DOHH2 (cell line): Measurements from ENCODE around the gene FOXJ2.
A peak's percentile ranks its signal among the peaks of the same experiment; 100 is the strongest.
"Not testable (repeated sequence)": the region's sequence is repeated elsewhere in the genome, so short reads cannot be mapped to it uniquely, and the experiment has no call there.

Source experiments
- H3F3A ChIP-seq: fragments of 200-600 bp; sonication (generic), shearing (Covaris generic); 2 replicates; pipeline ENCODE4 v1.6.0; 2016; ENCODE audit warnings: antibody characterized with exemption, mild to moderate bottlenecking; ENCODE audit not compliant: control insufficient read depth, insufficient read depth
- H3K27ac ChIP-seq: fragments of 200-600 bp; sonication (generic); 2 replicates; pipeline ENCODE4 v1.5.1; 2014; ENCODE audit warnings: low read depth, mild to moderate bottlenecking, low read length, moderate library complexity
- H3K27me3 ChIP-seq: fragments of 200-600 bp; sonication (generic); 2 replicates; pipeline ENCODE4 v1.6.1; 2014; ENCODE audit warnings: mild to moderate bottlenecking, low read length, mixed read lengths; ENCODE audit not compliant: control insufficient read depth
- H3K36me3 ChIP-seq: fragments of 200-600 bp; sonication (generic); 2 replicates; pipeline ENCODE4 v1.6.1; 2014; ENCODE audit warnings: mild to moderate bottlenecking, low read length, moderate library complexity, mixed read lengths; ENCODE audit not compliant: control insufficient read depth
- H3K4me1 ChIP-seq: fragments of 200-600 bp; sonication (generic); 2 replicates; pipeline ENCODE4 v1.6.1; 2014; ENCODE audit warnings: mild to moderate bottlenecking, low read length, mixed read lengths; ENCODE audit not compliant: control insufficient read depth
- H3K4me2 ChIP-seq: fragments of 200-600 bp; sonication (generic); 2 replicates; pipeline ENCODE4 v1.6.0; 2014; ENCODE audit warnings: mild to moderate bottlenecking, low read length, moderate library complexity
- H3K4me3 ChIP-seq: fragments of 200-600 bp; sonication (generic); 2 replicates; pipeline ENCODE4 v1.5.1; 2014; ENCODE audit warnings: mild to moderate bottlenecking, low read length, mixed read lengths
- H3K79me2 ChIP-seq: fragments of 200-600 bp; sonication (generic); 2 replicates; pipeline ENCODE4 v1.6.1; 2014; ENCODE audit warnings: mild to moderate bottlenecking, low read length, mixed read lengths; ENCODE audit not compliant: control insufficient read depth
- H3K9me2 ChIP-seq: fragments of 200-600 bp; sonication (generic); replicated peaks from 2 replicates; pipeline ENCODE4 v1.6.1; 2014; ENCODE audit warnings: mild to moderate bottlenecking, low read length, mixed read lengths; ENCODE audit not compliant: control insufficient read depth
- H3K9me3 ChIP-seq: fragments of 200-600 bp; sonication (generic); 2 replicates; pipeline ENCODE4 v1.6.1; 2014; ENCODE audit warnings: antibody characterized with exemption, low read length, mixed read lengths; ENCODE audit not compliant: control insufficient read depth, insufficient read depth
- H4K20me1 ChIP-seq: fragments of 200-600 bp; sonication (generic); 2 replicates; pipeline ENCODE4 v1.6.0; 2014; ENCODE audit warnings: low read depth, mild to moderate bottlenecking, antibody characterized with exemption, low read length, moderate library complexity; ENCODE audit not compliant: control insufficient read depth, insufficient read depth
- CTCF ChIP-seq: fragments of 200-600 bp; sonication (generic); IDR thresholded peaks from one replicate; pipeline ENCODE4 v1.5.1; 2014; ENCODE audit warnings: antibody characterized with exemption, mild to moderate bottlenecking, low read depth, low read length; ENCODE audit not compliant: poor library complexity, severe bottlenecking
- EZH2phosphoT487 ChIP-seq: fragments of 200-600 bp; sonication (generic); IDR thresholded peaks from 2 replicates; pipeline ENCODE4 v1.6.1; 2017; ENCODE audit warnings: borderline replicate concordance, mild to moderate bottlenecking, antibody characterized with exemption, low read length, moderate library complexity, mixed read lengths

Gene FOXJ2

GRCh38 chr12:8032242-8033152 is at the start of gene FOXJ2:
Gene FOXJ2, plus strand, starts transcription at chr12:8032716. Its CDS starts 7,117 bp downstream, at chr12:8039833.
- no peaks in the 10 kb centered on the region for H4K20me1 ChIP-seq
- TF ChIP-seq EZH2phosphoT487: no peak
- TF ChIP-seq CTCF: no peak
- peaks cover 8% of the 10 kb centered on the region; the same call in 1 of the 2 replicates for H3K79me2 ChIP-seq
- H3K4me3 ChIP-seq: peak within 1 kb of the TSS; percentile 83
- no peaks in the 10 kb centered on the region for H3K9me2 ChIP-seq
- peaks cover 32% of the 10 kb centered on the region for H3F3A ChIP-seq
- no peaks in the 10 kb centered on the region for H3K27me3 ChIP-seq
- peak within 1 kb of the TSS; percentile 79 for H3K4me2 ChIP-seq
- H3K27ac ChIP-seq: 0 out of 2 replicates have a peak within 1 kb of the TSS, but pooled peaks have one; percentile 8
- H3K4me1 ChIP-seq: peaks cover 58% of the 10 kb centered on the region
- no peaks in the 10 kb centered on the region for H3K9me3 ChIP-seq
- H3K36me3 ChIP-seq: no peaks in the 10 kb centered on the region

GRCh38 chr12:7983019-7983418 is 49.5 kb upstream of the FOXJ2 start:
- H3K36me3 ChIP-seq, H3K4me1 ChIP-seq, H4K20me1 ChIP-seq, H3K4me3 ChIP-seq, H3K27ac ChIP-seq, H3K27me3 ChIP-seq, H3K4me2 ChIP-seq, H3K79me2 ChIP-seq, H3F3A ChIP-seq, H3K9me3 ChIP-seq, H3K9me2 ChIP-seq: not testable (repeated sequence)

- not testable (repeated sequence) for H3K4me1 ChIP-seq
These were observed 49.1 kb upstream of the FOXJ2 start for GRCh38 chr12:7983460-7983859.

GRCh38 chr12:7984900-7985299 is 47.6 kb upstream of the FOXJ2 start:
- Histone ChIP-seq H3K9me2 (no peaks in the 10 kb centered on the region), H4K20me1 (no peaks in the 10 kb centered on the region), H3K36me3 (no peaks in the 10 kb centered on the region), H3K9me3 (no peaks in the 10 kb centered on the region), H3K4me1 (no peaks in the 10 kb centered on the region), H3K79me2 (no peaks in the 10 kb centered on the region), H3K27ac (no peak overlapping the region), H3F3A (no peaks in the 10 kb centered on the region), H3K4me2 (no peak overlapping the region), H3K4me3 (no peak overlapping the region), H3K27me3 (0 out of 2 replicates have a peak, but pooled peaks cover 2% of the 10 kb centered on the region)
- TF ChIP-seq EZH2phosphoT487 (no peak), CTCF (no peak)

More at GRCh38 chr12:7983460-7983859, 49.1 kb upstream of the FOXJ2 start:
- H3K4me2 ChIP-seq, H3K4me3 ChIP-seq, H3K79me2 ChIP-seq, H3K9me3 ChIP-seq, H3K27ac ChIP-seq, H4K20me1 ChIP-seq, H3K36me3 ChIP-seq, H3K27me3 ChIP-seq, H3F3A ChIP-seq, H3K9me2 ChIP-seq: not testable (repeated sequence)
